Peyer's patch (tissue), 4 donors: Measurements from ENCODE around the gene NWD2. TPM values are rescaled to one million over a fixed set of nuclear protein-coding genes. Genes with fewer than 3 reads are reported as not detected.
A peak's percentile ranks its signal among the peaks of the same experiment; 100 is the strongest.

Source experiments
- DNase-seq, 3 donors: peaks; one replicate each; pipeline ENCODE4 v3.0.0-alpha.2; 2017 to 2019
- H3K27ac ChIP-seq, 4 donors: fragments of 200-600 bp; sonication (generic); one replicate each; pipeline ENCODE4 v1.5.1; 2016 to 2019
- H3K27me3 ChIP-seq, 2 donors: fragments of 200-600 bp; sonication (generic); one replicate each; pipeline ENCODE4 v1.5.1; 2019
- H3K36me3 ChIP-seq, 3 donors: fragments of 200-600 bp; sonication (generic); one replicate each; pipeline ENCODE4 v1.5.1; 2016 to 2019
- H3K4me1 ChIP-seq, 4 donors: fragments of 200-600 bp; sonication (generic); one replicate each; pipeline ENCODE4 v1.5.1; 2016 to 2019
- H3K4me3 ChIP-seq, 4 donors: fragments of 200-600 bp; sonication (generic); 1 replicate in 3 of 4; 2 replicates in 1 of 4; pipeline ENCODE4 v1.5.1; 2016 to 2019; ENCODE audit warnings: mild to moderate bottlenecking in 1 of 4
- H3K9me3 ChIP-seq, 4 donors: fragments of 200-600 bp; sonication (generic); one replicate each; pipeline ENCODE4 v1.5.1; 2016 to 2019; ENCODE audit warnings: mild to moderate bottlenecking in 1 of 4
- POLR2A ChIP-seq, 2 donors: fragments of 450-650 bp; IDR thresholded peaks; one replicate each; pipeline ENCODE4 v1.5.1; 2017; ENCODE audit warnings: antibody characterized with exemption in 2 of 2, mild to moderate bottlenecking in 2 of 2, moderate library complexity in 2 of 2
- total RNA-seq, 4 donors: library from RNA; depleted of rRNA; stranded (reverse); fragments of >200 nt; gene quantifications; one replicate each; pipeline ENCODE4 v1.1.0, GENCODE V29; 2016
- TF ChIP-seq, protein P1 (sequence below), 6 experiments: fragments of 450-650 bp in 4 of 6; fragments of 200-600 bp in 2 of 6; sonication (generic) in 1 of 6; IDR thresholded peaks; one replicate each; pipeline ENCODE4 v1.5.1; 2017 to 2019; ENCODE audit warnings: antibody characterized with exemption in 6 of 6, mild to moderate bottlenecking in 3 of 6, moderate library complexity in 1 of 6

Gene NWD2
- total RNA-seq, 4 donors from 2014 or later: not detected

DNA sequence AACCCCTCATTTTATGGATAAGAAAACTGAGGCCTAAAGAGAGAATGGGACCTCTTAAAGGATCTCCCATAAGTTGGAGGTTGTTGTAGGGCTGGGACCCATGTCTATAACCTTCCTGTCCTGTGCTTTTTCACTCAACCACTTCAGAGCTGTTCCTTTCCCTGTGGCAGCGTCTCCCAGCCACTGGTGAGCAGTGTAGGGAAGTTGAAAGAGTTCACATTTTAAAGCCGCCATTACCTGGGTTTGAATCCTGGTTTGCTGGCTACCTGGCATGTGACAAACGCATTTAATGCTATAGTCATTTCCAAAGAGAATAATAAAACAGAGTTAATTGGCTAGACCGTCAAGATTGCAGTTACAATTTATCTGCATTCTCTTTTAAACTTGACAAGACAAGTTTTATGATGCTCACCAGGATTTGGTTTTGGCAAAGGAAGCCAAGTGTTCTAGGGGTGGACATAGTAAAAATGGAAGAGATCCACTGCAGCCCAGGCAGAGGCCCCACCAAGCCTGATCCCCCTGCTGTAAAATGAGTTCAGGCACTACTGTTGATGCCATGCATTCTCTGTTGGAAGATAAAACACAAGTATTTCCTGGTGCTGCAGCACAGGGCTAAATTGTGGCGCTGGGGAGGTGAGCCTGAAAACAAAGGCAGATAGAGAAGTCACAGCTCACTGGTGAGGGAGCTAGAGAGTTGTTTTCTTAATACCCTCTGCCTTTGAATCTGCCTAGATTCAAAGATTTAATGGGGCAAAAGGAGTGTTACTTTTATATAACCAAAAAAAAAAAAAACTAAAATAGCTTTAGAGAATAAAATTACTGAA, 218.7 kb downstream of the NWD2 start:
- no peak overlapping the region for H3K4me3 ChIP-seq
- peak overlapping the region in 3 of 4 donors; percentile 10 to 39 (median 18) for H3K27ac ChIP-seq
- H3K27me3 ChIP-seq: no peaks in the 10 kb centered on the region
- no peaks in the 10 kb centered on the region for H3K9me3 ChIP-seq
- TF ChIP-seq, protein P1, sequence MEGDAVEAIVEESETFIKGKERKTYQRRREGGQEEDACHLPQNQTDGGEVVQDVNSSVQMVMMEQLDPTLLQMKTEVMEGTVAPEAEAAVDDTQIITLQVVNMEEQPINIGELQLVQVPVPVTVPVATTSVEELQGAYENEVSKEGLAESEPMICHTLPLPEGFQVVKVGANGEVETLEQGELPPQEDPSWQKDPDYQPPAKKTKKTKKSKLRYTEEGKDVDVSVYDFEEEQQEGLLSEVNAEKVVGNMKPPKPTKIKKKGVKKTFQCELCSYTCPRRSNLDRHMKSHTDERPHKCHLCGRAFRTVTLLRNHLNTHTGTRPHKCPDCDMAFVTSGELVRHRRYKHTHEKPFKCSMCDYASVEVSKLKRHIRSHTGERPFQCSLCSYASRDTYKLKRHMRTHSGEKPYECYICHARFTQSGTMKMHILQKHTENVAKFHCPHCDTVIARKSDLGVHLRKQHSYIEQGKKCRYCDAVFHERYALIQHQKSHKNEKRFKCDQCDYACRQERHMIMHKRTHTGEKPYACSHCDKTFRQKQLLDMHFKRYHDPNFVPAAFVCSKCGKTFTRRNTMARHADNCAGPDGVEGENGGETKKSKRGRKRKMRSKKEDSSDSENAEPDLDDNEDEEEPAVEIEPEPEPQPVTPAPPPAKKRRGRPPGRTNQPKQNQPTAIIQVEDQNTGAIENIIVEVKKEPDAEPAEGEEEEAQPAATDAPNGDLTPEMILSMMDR (IDR thresholded peaks at IDR 0.05): no peak
- TF ChIP-seq POLR2A (IDR thresholded peaks at IDR 0.05): no peak
- no peak for DNase-seq
- no peaks in the 10 kb centered on the region for H3K4me1 ChIP-seq
- no peaks in the 10 kb centered on the region for H3K36me3 ChIP-seq

DNA sequence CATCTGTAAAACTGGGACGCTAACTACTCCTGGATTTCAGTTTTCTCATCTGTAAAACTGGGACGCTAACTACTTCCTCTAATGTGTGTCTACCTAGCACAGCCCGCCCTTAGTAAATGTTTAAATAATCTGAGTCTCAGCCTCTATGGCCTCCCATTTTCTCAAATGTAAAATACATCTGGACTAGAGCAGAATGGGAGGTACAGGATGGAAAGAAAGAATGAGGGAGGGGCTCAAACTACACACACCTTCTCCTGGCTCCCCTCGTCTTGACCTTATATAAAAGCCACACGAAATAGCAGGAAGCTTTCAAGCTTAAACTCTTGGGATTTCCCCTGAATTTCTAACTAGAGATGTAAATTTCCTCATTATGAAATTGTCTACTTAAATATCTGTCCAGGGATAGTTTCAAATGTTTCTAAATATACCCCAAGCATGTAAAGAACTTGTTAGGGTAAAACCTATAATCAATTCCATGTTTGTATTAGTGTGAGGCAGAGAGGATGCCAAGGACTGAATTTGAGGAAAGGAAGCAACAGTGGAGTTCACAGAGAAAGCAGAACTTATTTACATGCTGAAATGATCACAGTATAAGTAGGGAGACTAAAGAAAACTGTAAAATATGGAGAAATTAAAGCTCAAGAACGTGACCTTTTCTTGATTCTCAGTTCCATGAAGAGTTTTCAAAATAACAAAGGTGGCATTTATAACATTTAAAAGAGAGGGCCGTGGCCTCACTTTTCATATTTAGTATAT, 220.0 kb downstream of the NWD2 start:
- Histone ChIP-seq H3K4me3 (peak overlapping the region in 1 of 4 donors; percentile 13), H3K27me3 (no peaks in the 10 kb centered on the region), H3K9me3 (no peaks in the 10 kb centered on the region), H3K36me3 (no peaks in the 10 kb centered on the region), H3K4me1 (peaks cover 0 to under 1% (median 0%) of the 10 kb centered on the region in 4 donors), H3K27ac (peak overlapping the region in 1 of 4 donors; percentile 63)
- TF ChIP-seq POLR2A (IDR thresholded peaks at IDR 0.05): no peak
- TF ChIP-seq, protein P1 (IDR thresholded peaks at IDR 0.05): no peak
- DNase-seq: no peak

GRCh38 chr4:37465296-37465695, 220.8 kb downstream of the NWD2 start:
- Histone ChIP-seq H3K27ac (no peak overlapping the region), H3K4me1 (peaks cover 0 to 3% (median 0%) of the 10 kb centered on the region in 4 donors), H3K9me3 (no peaks in the 10 kb centered on the region), H3K27me3 (no peaks in the 10 kb centered on the region), H3K36me3 (no peaks in the 10 kb centered on the region), H3K4me3 (no peak overlapping the region)
- no peak for DNase-seq
- TF ChIP-seq, protein P1 (IDR thresholded peaks at IDR 0.05): no peak
- no peak for TF ChIP-seq POLR2A (IDR thresholded peaks at IDR 0.05)

- no peak for TF ChIP-seq POLR2A (IDR thresholded peaks at IDR 0.05)
- TF ChIP-seq, protein P1 (IDR thresholded peaks at IDR 0.05): no peak
- Histone ChIP-seq H3K27me3 (no peaks in the 10 kb centered on the region), H3K4me3 (no peak overlapping the region), H3K4me1 (peaks cover 0 to 3% (median 0%) of the 10 kb centered on the region in 4 donors), H3K27ac (no peak overlapping the region), H3K36me3 (no peaks in the 10 kb centered on the region), H3K9me3 (no peaks in the 10 kb centered on the region)
- DNase-seq: no peak
These were observed 221.3 kb downstream of the NWD2 start for GRCh38 chr4:37465845-37466244.

GRCh38 chr4:37467223-37467622, 222.7 kb downstream of the NWD2 start:
- Histone ChIP-seq H3K36me3 (no peaks in the 10 kb centered on the region), H3K4me1 (peaks cover 0 to 3% (median 0%) of the 10 kb centered on the region in 4 donors), H3K27ac (no peak overlapping the region), H3K27me3 (no peaks in the 10 kb centered on the region), H3K9me3 (no peaks in the 10 kb centered on the region), H3K4me3 (no peak overlapping the region)
- no peak for DNase-seq
- TF ChIP-seq, protein P1 (IDR thresholded peaks at IDR 0.05): no peak
- no peak for TF ChIP-seq POLR2A (IDR thresholded peaks at IDR 0.05)
